ENCODE results near the gene RAD52. TPM values are rescaled to one million over a fixed set of nuclear protein-coding genes. Genes with fewer than 3 reads are reported as not detected.

The RAD52 gene
- polyA plus RNA-seq, 1 donor from 2014 or later = 25.5 TPM

Other genes starting within 250 kb of the RAD52 start
- 25.9 and 35.5 TPM in 2 replicates for gene WNK1, start 197.1 kb downstream of the RAD52 start, polyA plus RNA-seq
- gene ERC1, start 41.5 kb upstream of the RAD52 start, polyA plus RNA-seq = 7.1 and 10.7 TPM in 2 replicates

Data from neural cell (in vitro differentiated cells).